B cell (primary cell): Measurements from ENCODE around the gene BTLA.

Source experiments
- EZH2 ChIP-seq: IDR thresholded peaks from 2 replicates; pipeline ENCODE4 v1.6.1; 2012; ENCODE audit warnings: borderline replicate concordance, low read depth, mild to moderate bottlenecking, moderate library complexity, low read length; ENCODE audit not compliant: insufficient read depth, poor library complexity, severe bottlenecking
- TF ChIP-seq, protein P1 (sequence below): fragments of 200-600 bp; IDR thresholded peaks from one replicate; pipeline ENCODE4 v1.8.0; 2022; ENCODE audit warnings: antibody characterized with exemption, mild to moderate bottlenecking

DNA sequence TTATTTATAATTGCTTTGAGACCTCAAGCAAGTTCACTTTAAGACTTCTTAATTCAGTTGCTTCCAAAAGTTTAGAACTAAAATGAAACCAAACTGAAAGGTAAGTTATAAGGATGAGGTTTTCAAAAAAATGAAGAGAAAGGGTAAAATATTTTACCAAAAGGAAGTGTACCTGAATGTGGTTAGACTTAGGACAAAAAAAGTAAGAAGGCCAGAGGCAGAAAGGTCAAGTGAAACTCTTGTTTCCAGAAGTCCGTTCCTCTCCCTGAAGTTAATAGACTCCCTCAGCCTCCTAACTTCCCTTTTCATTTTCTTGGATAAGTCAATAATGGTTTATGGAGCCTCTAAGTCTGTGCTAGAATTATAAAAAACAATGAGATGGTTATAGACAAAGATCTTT, 16.6 kb downstream of the BTLA start:
- TF ChIP-seq, protein P1, sequence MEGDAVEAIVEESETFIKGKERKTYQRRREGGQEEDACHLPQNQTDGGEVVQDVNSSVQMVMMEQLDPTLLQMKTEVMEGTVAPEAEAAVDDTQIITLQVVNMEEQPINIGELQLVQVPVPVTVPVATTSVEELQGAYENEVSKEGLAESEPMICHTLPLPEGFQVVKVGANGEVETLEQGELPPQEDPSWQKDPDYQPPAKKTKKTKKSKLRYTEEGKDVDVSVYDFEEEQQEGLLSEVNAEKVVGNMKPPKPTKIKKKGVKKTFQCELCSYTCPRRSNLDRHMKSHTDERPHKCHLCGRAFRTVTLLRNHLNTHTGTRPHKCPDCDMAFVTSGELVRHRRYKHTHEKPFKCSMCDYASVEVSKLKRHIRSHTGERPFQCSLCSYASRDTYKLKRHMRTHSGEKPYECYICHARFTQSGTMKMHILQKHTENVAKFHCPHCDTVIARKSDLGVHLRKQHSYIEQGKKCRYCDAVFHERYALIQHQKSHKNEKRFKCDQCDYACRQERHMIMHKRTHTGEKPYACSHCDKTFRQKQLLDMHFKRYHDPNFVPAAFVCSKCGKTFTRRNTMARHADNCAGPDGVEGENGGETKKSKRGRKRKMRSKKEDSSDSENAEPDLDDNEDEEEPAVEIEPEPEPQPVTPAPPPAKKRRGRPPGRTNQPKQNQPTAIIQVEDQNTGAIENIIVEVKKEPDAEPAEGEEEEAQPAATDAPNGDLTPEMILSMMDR = no peak
- TF ChIP-seq EZH2 = no peak
